ENCODE measurements around the gene ATP5IF1. TPM values are rescaled to one million over a fixed set of nuclear protein-coding genes. Genes with fewer than 3 reads are reported as not detected.

Gene ATP5IF1
- total RNA-seq, 1 donor from 2014 or later, result 146 TPM

Other genes starting within 250 kb of the ATP5IF1 start
- 28.1 and 32.0 TPM in 2 replicates for gene EYA3, start 147.5 kb upstream of the ATP5IF1 start, total RNA-seq
- 0.23 TPM in 2 replicates for gene PTAFR, start 59.4 kb upstream of the ATP5IF1 start, total RNA-seq
- gene DNAJC8, start 3.1 kb upstream of the ATP5IF1 start, total RNA-seq, result 103 and 105 TPM in 2 replicates
- gene SESN2, start 23.4 kb downstream of the ATP5IF1 start, total RNA-seq, result 7.9 and 8.2 TPM in 2 replicates
- gene MED18, start 92.9 kb downstream of the ATP5IF1 start, total RNA-seq, result 19.7 and 22.4 TPM in 2 replicates
- 32.1 and 32.4 TPM in 2 replicates for gene PHACTR4, start 133.6 kb downstream of the ATP5IF1 start, total RNA-seq

Data from T-helper 2 cell treated with Interferon-gamma antibody and Interleukin-4, amounts not matched to agents 100 ng/mL and 5 ng/mL, for 36 hours (primary cell).